ENCODE results near the gene GMIP. TPM values are rescaled to one million over a fixed set of nuclear protein-coding genes. Genes with fewer than 3 reads are reported as not detected.
"Not testable (repeated sequence)": the region's sequence is repeated elsewhere in the genome, so short reads cannot be mapped to it uniquely, and the experiment has no call there.

Gene GMIP
- 6.5 TPM for polyA plus RNA-seq (2013, experiment 1 of 2)
- 6.7 TPM for polyA plus RNA-seq (2013, experiment 2 of 2)

- Histone ChIP-seq H3K79me1 (ENCODE audit: low read depth, low read length) (no peaks in the 10 kb centered on the region), H3K4me2 (ENCODE audit: insufficient read depth, low read length, poor library complexity, severe bottlenecking) (peak within 1 kb of the TSS; percentile 97), H3K4ac (ENCODE audit: low read length) (no peak within 1 kb of the TSS), H3K36me3 (replicated peaks in 1 of 2; ENCODE audit: control insufficient read depth in 2 of 2, insufficient read depth in 2 of 2, low read length in 2 of 2) (peaks cover 25 to 46% of the 10 kb centered on the region in 2 donors), H3K9ac (ENCODE audit: low read depth, low read length, poor library complexity) (peak within 1 kb of the TSS; percentile 70), H2BK120ac (ENCODE audit: low read depth, low read length) (peak within 1 kb of the TSS; percentile 18), H3K23ac (ENCODE audit: low read depth, low read length, poor library complexity) (peak within 1 kb of the TSS; percentile 91), H2AFZ (ENCODE audit: low read length) (peak within 1 kb of the TSS; percentile 97), H2BK15ac (ENCODE audit: low read length) (peak within 1 kb of the TSS; percentile 47), H3K18ac (ENCODE audit: low read length) (peak within 1 kb of the TSS; percentile 96), H2BK5ac (ENCODE audit: low read length) (peak within 1 kb of the TSS; percentile 93), H3K4me1 (ENCODE audit: control insufficient read depth in 2 of 2, insufficient read depth in 1 of 2, low read depth in 1 of 2, low read length in 2 of 2) (peaks cover 0 to 5% of the 10 kb centered on the region in 2 donors), H3K27ac (replicated peaks; ENCODE audit: low read length) (peak within 1 kb of the TSS; percentile 46), H4K8ac (ENCODE audit: low read depth, low read length) (no peak within 1 kb of the TSS), H3K9me3 (replicated peaks in 1 of 2; ENCODE audit: control insufficient read depth in 2 of 2, insufficient read depth in 1 of 2, low read depth in 1 of 2, low read length in 2 of 2) (peaks cover 0 to 2% of the 10 kb centered on the region in 2 donors), H3K14ac (ENCODE audit: low read length) (peak within 1 kb of the TSS; percentile 89), H4K91ac (ENCODE audit: low read depth, low read length, poor library complexity) (no peak within 1 kb of the TSS), H2BK12ac (ENCODE audit: low read length) (no peak within 1 kb of the TSS), H2AK5ac (ENCODE audit: low read depth, low read length) (peak within 1 kb of the TSS; percentile 49), H3K27me3 (ENCODE audit: control insufficient read depth in 3 of 3, insufficient read depth in 3 of 3, low read depth in 1 of 3, low read length in 3 of 3) (no peaks in the 10 kb centered on the region), H3K4me3 (ENCODE audit: low read length in 2 of 2) (peak within 1 kb of the TSS; percentile 81 to 88)
- no CpG with 5 or more reads among the region's 50 CpGs for WGBS, 2 donors (ENCODE audit: extremely low coverage in 2 of 2, insufficient read length in 2 of 2, insufficient replicate concordance in 1 of 2)
- DNase-seq (ENCODE audit: low spot score), result peak; percentile 75
Observed at GRCh38 chr19:19643158-19644053, at the start of gene GMIP. GMIP (minus strand) TSS chr19:19643657; CDS start chr19:19643529, 128 bp downstream.

- Histone ChIP-seq H3K27ac (replicated peaks; ENCODE audit: low read length) (no peak overlapping the region), H2BK5ac (ENCODE audit: low read length) (no peak overlapping the region), H3K18ac (ENCODE audit: low read length) (no peak overlapping the region), H3K79me1 (ENCODE audit: low read depth, low read length) (no peaks in the 10 kb centered on the region), H3K4ac (ENCODE audit: low read length) (no peak overlapping the region), H3K4me2 (ENCODE audit: insufficient read depth, low read length, poor library complexity, severe bottlenecking) (no peak overlapping the region), H3K4me3 (ENCODE audit: low read length in 2 of 2) (no peak overlapping the region), H2BK12ac (ENCODE audit: low read length) (no peak overlapping the region), H3K36me3 (replicated peaks in 1 of 2; ENCODE audit: control insufficient read depth in 2 of 2, insufficient read depth in 2 of 2, low read length in 2 of 2) (no peaks in the 10 kb centered on the region), H2AFZ (ENCODE audit: low read length) (no peak overlapping the region), H3K14ac (ENCODE audit: low read length) (no peak overlapping the region), H3K9me3 (replicated peaks in 1 of 2; ENCODE audit: control insufficient read depth in 2 of 2, insufficient read depth in 1 of 2, low read depth in 1 of 2, low read length in 2 of 2) (peaks cover 0 to 1% of the 10 kb centered on the region in 2 donors), H3K9ac (ENCODE audit: low read depth, low read length, poor library complexity) (no peak overlapping the region), H2BK120ac (ENCODE audit: low read depth, low read length) (no peak overlapping the region), H4K91ac (ENCODE audit: low read depth, low read length, poor library complexity) (no peak overlapping the region), H3K23ac (ENCODE audit: low read depth, low read length, poor library complexity) (no peak overlapping the region), H4K8ac (ENCODE audit: low read depth, low read length) (no peak overlapping the region), H2BK15ac (ENCODE audit: low read length) (no peak overlapping the region), H3K27me3 (ENCODE audit: control insufficient read depth in 3 of 3, insufficient read depth in 3 of 3, low read depth in 1 of 3, low read length in 3 of 3) (no peaks in the 10 kb centered on the region), H3K4me1 (ENCODE audit: control insufficient read depth in 2 of 2, insufficient read depth in 1 of 2, low read depth in 1 of 2, low read length in 2 of 2) (no peaks in the 10 kb centered on the region), H2AK5ac (ENCODE audit: low read depth, low read length) (no peak overlapping the region)
- DNase-seq (ENCODE audit: low spot score), result no peak
- no CpG with 5 or more reads among the region's 10 CpGs for WGBS, 2 donors (ENCODE audit: extremely low coverage in 2 of 2, insufficient read length in 2 of 2, insufficient replicate concordance in 1 of 2)
Observed at GRCh38 chr19:19691683-19692082, 48.2 kb upstream of the GMIP start.

- H4K91ac ChIP-seq (ENCODE audit: low read depth, low read length, poor library complexity), result not testable (repeated sequence)
- WGBS, 2 donors (ENCODE audit: extremely low coverage in 2 of 2, insufficient read length in 2 of 2, insufficient replicate concordance in 1 of 2), result no CpG with 5 or more reads among the region's 10 CpGs
Observed at GRCh38 chr19:19689023-19689422, 45.6 kb upstream of the GMIP start.

GRCh38 chr19:19687090-19687489 is 43.6 kb upstream of the GMIP start:
- H3K4me3 ChIP-seq (ENCODE audit: low read length in 2 of 2), result no peak overlapping the region
- no peak overlapping the region for H3K18ac ChIP-seq (ENCODE audit: low read length)
- H2BK12ac ChIP-seq (ENCODE audit: low read length), result no peak overlapping the region
- no peak overlapping the region for H3K27ac ChIP-seq (replicated peaks; ENCODE audit: low read length)
- no peak for DNase-seq (ENCODE audit: low spot score)
- no peak overlapping the region for H2BK15ac ChIP-seq (ENCODE audit: low read length)
- no peak overlapping the region for H3K9ac ChIP-seq (ENCODE audit: low read depth, low read length, poor library complexity)
- H3K14ac ChIP-seq (ENCODE audit: low read length), result no peak overlapping the region
- no peak overlapping the region for H2BK5ac ChIP-seq (ENCODE audit: low read length)
- H3K27me3 ChIP-seq (ENCODE audit: control insufficient read depth in 3 of 3, insufficient read depth in 3 of 3, low read depth in 1 of 3, low read length in 3 of 3), result no peaks in the 10 kb centered on the region
- no peak overlapping the region for H3K4me2 ChIP-seq (ENCODE audit: insufficient read depth, low read length, poor library complexity, severe bottlenecking)
- no CpG with 5 or more reads among the region's 3 CpGs for WGBS, 2 donors (ENCODE audit: extremely low coverage in 2 of 2, insufficient read length in 2 of 2, insufficient replicate concordance in 1 of 2)
- no peak overlapping the region for H3K4ac ChIP-seq (ENCODE audit: low read length)
- H2AFZ ChIP-seq (ENCODE audit: low read length), result no peak overlapping the region
- H3K79me1 ChIP-seq (ENCODE audit: low read depth, low read length), result no peaks in the 10 kb centered on the region
- H3K4me1 ChIP-seq (ENCODE audit: control insufficient read depth in 2 of 2, insufficient read depth in 1 of 2, low read depth in 1 of 2, low read length in 2 of 2), result no peaks in the 10 kb centered on the region
- no peak overlapping the region for H3K23ac ChIP-seq (ENCODE audit: low read depth, low read length, poor library complexity)
- H3K36me3 ChIP-seq (replicated peaks in 1 of 2; ENCODE audit: control insufficient read depth in 2 of 2, insufficient read depth in 2 of 2, low read length in 2 of 2), result peaks cover 0 to 10% of the 10 kb centered on the region in 2 donors
- H2BK120ac ChIP-seq (ENCODE audit: low read depth, low read length), result no peak overlapping the region
- H2AK5ac ChIP-seq (ENCODE audit: low read depth, low read length), result no peak overlapping the region
- H4K91ac ChIP-seq (ENCODE audit: low read depth, low read length, poor library complexity), result no peak overlapping the region
- H4K8ac ChIP-seq (ENCODE audit: low read depth, low read length), result no peak overlapping the region
- peaks cover 4 to 16% of the 10 kb centered on the region in 2 donors for H3K9me3 ChIP-seq (replicated peaks in 1 of 2; ENCODE audit: control insufficient read depth in 2 of 2, insufficient read depth in 1 of 2, low read depth in 1 of 2, low read length in 2 of 2)

More at GRCh38 chr19:19689023-19689422, 45.6 kb upstream of the GMIP start:
- not testable (repeated sequence) for H2BK120ac ChIP-seq (ENCODE audit: low read depth, low read length); H3K9me3 ChIP-seq (replicated peaks in 1 of 2; ENCODE audit: control insufficient read depth in 2 of 2, insufficient read depth in 1 of 2, low read depth in 1 of 2, low read length in 2 of 2); H3K4me3 ChIP-seq (ENCODE audit: low read length in 2 of 2); H3K4ac ChIP-seq (ENCODE audit: low read length); H2BK15ac ChIP-seq (ENCODE audit: low read length); H3K4me2 ChIP-seq (ENCODE audit: insufficient read depth, low read length, poor library complexity, severe bottlenecking); H3K27ac ChIP-seq (replicated peaks; ENCODE audit: low read length); H3K79me1 ChIP-seq (ENCODE audit: low read depth, low read length); H2AK5ac ChIP-seq (ENCODE audit: low read depth, low read length); H3K14ac ChIP-seq (ENCODE audit: low read length); H3K23ac ChIP-seq (ENCODE audit: low read depth, low read length, poor library complexity); H3K4me1 ChIP-seq (ENCODE audit: control insufficient read depth in 2 of 2, insufficient read depth in 1 of 2, low read depth in 1 of 2, low read length in 2 of 2); H3K18ac ChIP-seq (ENCODE audit: low read length); H2AFZ ChIP-seq (ENCODE audit: low read length); H3K36me3 ChIP-seq (replicated peaks in 1 of 2; ENCODE audit: control insufficient read depth in 2 of 2, insufficient read depth in 2 of 2, low read length in 2 of 2); H4K8ac ChIP-seq (ENCODE audit: low read depth, low read length); H3K27me3 ChIP-seq (ENCODE audit: control insufficient read depth in 3 of 3, insufficient read depth in 3 of 3, low read depth in 1 of 3, low read length in 3 of 3); DNase-seq (ENCODE audit: low spot score); H3K9ac ChIP-seq (ENCODE audit: low read depth, low read length, poor library complexity); H2BK12ac ChIP-seq (ENCODE audit: low read length); H2BK5ac ChIP-seq (ENCODE audit: low read length)

All from neuronal stem cell (in vitro differentiated cells).